ENCODE data around the gene LCE2C. TPM values are rescaled to one million over a fixed set of nuclear protein-coding genes. Genes with fewer than 3 reads are reported as not detected.
"Not testable (repeated sequence)": the region's sequence is repeated elsewhere in the genome, so short reads cannot be mapped to it uniquely, and the experiment has no call there.

Gene LCE2C
- not detected for total RNA-seq

- ATAC-seq (replicated peaks); H3K36me3 Mint-ChIP-seq (ENCODE audit: low read depth); H3K27ac Mint-ChIP-seq; H3K9me3 Mint-ChIP-seq; H3K4me3 Mint-ChIP-seq; H3K4me1 Mint-ChIP-seq: not testable (repeated sequence)
- peaks cover 38% of the 10 kb centered on the region for H3K27me3 Mint-ChIP-seq
Measured at GRCh38 chr1:152674983-152675382, at the start of gene LCE2C. Gene LCE2C, plus strand, starts transcription at chr1:152675279. Its CDS starts 737 bp downstream, at chr1:152676016.

GRCh38 chr1:152626744-152627143 is 48.3 kb upstream of the LCE2C start:
- H3K27me3 Mint-ChIP-seq, result peaks cover 35% of the 10 kb centered on the region
- H3K4me1 Mint-ChIP-seq, result no peaks in the 10 kb centered on the region
- ATAC-seq (replicated peaks), result no peak
- H3K4me3 Mint-ChIP-seq, result no peak overlapping the region
- no peak overlapping the region for H3K27ac Mint-ChIP-seq
- H3K36me3 Mint-ChIP-seq (ENCODE audit: low read depth), result no peaks in the 10 kb centered on the region
- no peaks in the 10 kb centered on the region for H3K9me3 Mint-ChIP-seq

- Mint-ChIP-seq H3K36me3 (ENCODE audit: low read depth) (no peaks in the 10 kb centered on the region), H3K9me3 (no peaks in the 10 kb centered on the region), H3K27ac (no peak overlapping the region), H3K27me3 (peaks cover 26% of the 10 kb centered on the region), H3K4me3 (no peak overlapping the region), H3K4me1 (no peaks in the 10 kb centered on the region)
- no peak for ATAC-seq (replicated peaks)
Measured at GRCh38 chr1:152630596-152630995, 44.5 kb upstream of the LCE2C start.

GRCh38 chr1:152640351-152640750 is 34.7 kb upstream of the LCE2C start:
- Mint-ChIP-seq H3K9me3 (peaks cover 6% of the 10 kb centered on the region), H3K36me3 (ENCODE audit: low read depth) (no peaks in the 10 kb centered on the region), H3K27ac (no peak overlapping the region), H3K27me3 (peaks cover 4% of the 10 kb centered on the region), H3K4me3 (no peak overlapping the region), H3K4me1 (no peaks in the 10 kb centered on the region)
- ATAC-seq (replicated peaks), result no peak

GRCh38 chr1:152643945-152644344 is 31.1 kb upstream of the LCE2C start:
- no peak overlapping the region for H3K27ac Mint-ChIP-seq
- H3K9me3 Mint-ChIP-seq, result peaks cover 6% of the 10 kb centered on the region
- no peaks in the 10 kb centered on the region for H3K4me1 Mint-ChIP-seq
- H3K27me3 Mint-ChIP-seq, result peaks cover 7% of the 10 kb centered on the region
- no peak for ATAC-seq (replicated peaks)
- H3K36me3 Mint-ChIP-seq (ENCODE audit: low read depth), result no peaks in the 10 kb centered on the region
- no peak overlapping the region for H3K4me3 Mint-ChIP-seq

- H3K27me3 Mint-ChIP-seq, result peaks cover 7% of the 10 kb centered on the region
- no peaks in the 10 kb centered on the region for H3K9me3 Mint-ChIP-seq
- ATAC-seq (replicated peaks), result no peak
- no peaks in the 10 kb centered on the region for H3K36me3 Mint-ChIP-seq (ENCODE audit: low read depth)
- no peak overlapping the region for H3K4me3 Mint-ChIP-seq
- no peak overlapping the region for H3K27ac Mint-ChIP-seq
- no peaks in the 10 kb centered on the region for H3K4me1 Mint-ChIP-seq
Measured at GRCh38 chr1:152645146-152645545, 29.9 kb upstream of the LCE2C start.

GRCh38 chr1:152646656-152647055 is 28.4 kb upstream of the LCE2C start:
- Mint-ChIP-seq H3K27ac (no peak overlapping the region), H3K9me3 (no peaks in the 10 kb centered on the region), H3K4me1 (no peaks in the 10 kb centered on the region), H3K36me3 (ENCODE audit: low read depth) (no peaks in the 10 kb centered on the region), H3K27me3 (peaks cover 7% of the 10 kb centered on the region), H3K4me3 (no peak overlapping the region)
- ATAC-seq (replicated peaks), result no peak

GRCh38 chr1:152654110-152654509 is 21.0 kb upstream of the LCE2C start:
- no peaks in the 10 kb centered on the region for H3K36me3 Mint-ChIP-seq (ENCODE audit: low read depth)
- peak; percentile 55 for ATAC-seq (replicated peaks)
- peaks cover 4% of the 10 kb centered on the region for H3K4me1 Mint-ChIP-seq
- H3K27me3 Mint-ChIP-seq, result peaks cover 9% of the 10 kb centered on the region
- H3K27ac Mint-ChIP-seq, result no peak overlapping the region
- H3K9me3 Mint-ChIP-seq, result no peaks in the 10 kb centered on the region
- no peak overlapping the region for H3K4me3 Mint-ChIP-seq

- H3K4me3 Mint-ChIP-seq, result no peak overlapping the region
- H3K27ac Mint-ChIP-seq, result no peak overlapping the region
- no peak for ATAC-seq (replicated peaks)
- no peaks in the 10 kb centered on the region for H3K9me3 Mint-ChIP-seq
- H3K36me3 Mint-ChIP-seq (ENCODE audit: low read depth), result no peaks in the 10 kb centered on the region
- peaks cover 12% of the 10 kb centered on the region for H3K27me3 Mint-ChIP-seq
- H3K4me1 Mint-ChIP-seq, result peaks cover 4% of the 10 kb centered on the region
Measured at GRCh38 chr1:152656459-152656858, 18.6 kb upstream of the LCE2C start.

- no peak overlapping the region for H3K27ac Mint-ChIP-seq
Measured at GRCh38 chr1:152657677-152658076, 17.4 kb upstream of the LCE2C start.

GRCh38 chr1:152658649-152659048 is 16.4 kb upstream of the LCE2C start:
- Mint-ChIP-seq H3K27ac (no peak overlapping the region), H3K9me3 (no peaks in the 10 kb centered on the region), H3K4me3 (no peak overlapping the region), H3K27me3 (peaks cover 10% of the 10 kb centered on the region), H3K36me3 (ENCODE audit: low read depth) (no peaks in the 10 kb centered on the region), H3K4me1 (peaks cover 4% of the 10 kb centered on the region)
- ATAC-seq (replicated peaks), result no peak

More at GRCh38 chr1:152657677-152658076, 17.4 kb upstream of the LCE2C start:
- peaks cover 4% of the 10 kb centered on the region for H3K4me1 Mint-ChIP-seq
- no peak for ATAC-seq (replicated peaks)
- no peaks in the 10 kb centered on the region for H3K9me3 Mint-ChIP-seq
- no peak overlapping the region for H3K4me3 Mint-ChIP-seq
- no peaks in the 10 kb centered on the region for H3K36me3 Mint-ChIP-seq (ENCODE audit: low read depth)
- H3K27me3 Mint-ChIP-seq, result peaks cover 10% of the 10 kb centered on the region

- H3K27ac Mint-ChIP-seq, result no peak within 1 kb of the TSS
- no peaks in the 10 kb centered on the region for H3K4me1 Mint-ChIP-seq
- H3K27me3 Mint-ChIP-seq, result peaks cover 21% of the 10 kb centered on the region
- H3K36me3 Mint-ChIP-seq (ENCODE audit: low read depth), result no peaks in the 10 kb centered on the region
- no peaks in the 10 kb centered on the region for H3K9me3 Mint-ChIP-seq
- no peak for ATAC-seq (replicated peaks)
- H3K4me3 Mint-ChIP-seq, result no peak within 1 kb of the TSS
Measured at GRCh38 chr1:152663098-152663497, 12.0 kb upstream of the LCE2C start, which contains the start of gene LCE2D. Gene LCE2D, plus strand, starts transcription at chr1:152663380. Its CDS starts 726 bp downstream, at chr1:152664106.

GRCh38 chr1:152666171-152666570 is 8.9 kb upstream of the LCE2C start:
- H3K4me3 Mint-ChIP-seq; H3K36me3 Mint-ChIP-seq (ENCODE audit: low read depth); H3K9me3 Mint-ChIP-seq; H3K27ac Mint-ChIP-seq; H3K4me1 Mint-ChIP-seq; ATAC-seq (replicated peaks): not testable (repeated sequence)
- peaks cover 26% of the 10 kb centered on the region for H3K27me3 Mint-ChIP-seq

- no peak for ATAC-seq (replicated peaks)
- Mint-ChIP-seq H3K4me3 (no peak overlapping the region), H3K4me1 (no peaks in the 10 kb centered on the region), H3K36me3 (ENCODE audit: low read depth) (no peaks in the 10 kb centered on the region), H3K9me3 (no peaks in the 10 kb centered on the region), H3K27ac (no peak overlapping the region), H3K27me3 (peaks cover 30% of the 10 kb centered on the region)
Measured at GRCh38 chr1:152667648-152668047, 7.4 kb upstream of the LCE2C start.

- Mint-ChIP-seq H3K4me1 (no peaks in the 10 kb centered on the region), H3K4me3 (no peak overlapping the region), H3K27me3 (peaks cover 33% of the 10 kb centered on the region), H3K27ac (no peak overlapping the region), H3K36me3 (ENCODE audit: low read depth) (no peaks in the 10 kb centered on the region), H3K9me3 (no peaks in the 10 kb centered on the region)
- ATAC-seq (replicated peaks), result no peak
Measured at GRCh38 chr1:152673016-152673415, 2.1 kb upstream of the LCE2C start.

- Mint-ChIP-seq H3K4me1 (no peaks in the 10 kb centered on the region), H3K36me3 (ENCODE audit: low read depth) (no peaks in the 10 kb centered on the region), H3K4me3 (no peak overlapping the region), H3K27ac (no peak overlapping the region), H3K27me3 (peaks cover 41% of the 10 kb centered on the region), H3K9me3 (no peaks in the 10 kb centered on the region)
- ATAC-seq (replicated peaks), result no peak
Measured at GRCh38 chr1:152679459-152679858, 4.4 kb downstream of the LCE2C start.
